ENCODE results near the gene CRABP2. TPM values are rescaled to one million over a fixed set of nuclear protein-coding genes. Genes with fewer than 3 reads are reported as not detected.

CRABP2 gene
- total RNA-seq, 1 experiment from 2014 or later = 0.29 TPM

GRCh38 chr1:156655151-156655903 lies 50.1 kb downstream of the CRABP2 start:
- DNase-seq (ENCODE audit: low read depth, low spot score) = no peak
- in situ Hi-C loops (cut with HindIII; ENCODE audit: low pct_unique_long_range_greater_than_20kb, low sequenced_read_pairs) = no loop called here

GRCh38 chr1:156654700-156655099 lies 50.7 kb downstream of the CRABP2 start:
- no peak for DNase-seq (ENCODE audit: low read depth, low spot score)
- in situ Hi-C loops (cut with HindIII; ENCODE audit: low pct_unique_long_range_greater_than_20kb, low sequenced_read_pairs) = no loop called here

- in situ Hi-C loops (cut with HindIII; ENCODE audit: low pct_unique_long_range_greater_than_20kb, low sequenced_read_pairs) = no loop called here
- no peak for DNase-seq (ENCODE audit: low read depth, low spot score)
These were observed 52.4 kb downstream of the CRABP2 start for GRCh38 chr1:156652992-156653355.

GRCh38 chr1:156652131-156652991 lies 53.0 kb downstream of the CRABP2 start:
- in situ Hi-C loops (cut with HindIII; ENCODE audit: low pct_unique_long_range_greater_than_20kb, low sequenced_read_pairs) = no loop called here
- DNase-seq (ENCODE audit: low read depth, low spot score) = no peak

Other genes starting within 250 kb of the CRABP2 start
- gene MEF2D, start 204.8 kb downstream of the CRABP2 start, total RNA-seq (2014; rRNA removed; shearing (Covaris generic)) = 19.6 and 19.9 TPM in 2 replicates
- gene IQGAP3, start 133.0 kb downstream of the CRABP2 start, total RNA-seq (2014; rRNA removed; shearing (Covaris generic)) = 10.1 and 10.3 TPM in 2 replicates
- gene TTC24, start 125.9 kb downstream of the CRABP2 start, total RNA-seq (2014; rRNA removed; shearing (Covaris generic)) = not detected in 2 replicates
- gene NAXE, start 113.8 kb downstream of the CRABP2 start, total RNA-seq (2014; rRNA removed; shearing (Covaris generic)) = 216 and 229 TPM in 2 replicates
- 26.4 and 27.3 TPM in 2 replicates for gene GPATCH4, start 104.1 kb downstream of the CRABP2 start, total RNA-seq (2014; rRNA removed; shearing (Covaris generic))
- gene HAPLN2, start 86.2 kb downstream of the CRABP2 start, total RNA-seq (2014; rRNA removed; shearing (Covaris generic)) = not detected in 2 replicates
- gene BCAN, start 63.5 kb downstream of the CRABP2 start, total RNA-seq (2014; rRNA removed; shearing (Covaris generic)) = 34.2 and 43.7 TPM in 2 replicates
- 81.0 and 97.4 TPM in 2 replicates for gene NES, start 28.2 kb downstream of the CRABP2 start, total RNA-seq (2014; rRNA removed; shearing (Covaris generic))
- 12.5 and 15.1 TPM in 2 replicates for gene METTL25B, start 22.9 kb upstream of the CRABP2 start, total RNA-seq (2014; rRNA removed; shearing (Covaris generic))
- 20.0 and 29.1 TPM in 2 replicates for gene ISG20L2, start 23.2 kb upstream of the CRABP2 start, total RNA-seq (2014; rRNA removed; shearing (Covaris generic))
- 152 and 180 TPM in 2 replicates for gene MRPL24, start 35.5 kb upstream of the CRABP2 start, total RNA-seq (2014; rRNA removed; shearing (Covaris generic))
- gene HDGF, start 46.1 kb upstream of the CRABP2 start, total RNA-seq (2014; rRNA removed; shearing (Covaris generic)) = 189 and 191 TPM in 2 replicates
- 30.6 and 34.0 TPM in 2 replicates for gene PRCC, start 62.0 kb upstream of the CRABP2 start, total RNA-seq (2014; rRNA removed; shearing (Covaris generic))
- gene SH2D2A, start 111.3 kb upstream of the CRABP2 start, total RNA-seq (2014; rRNA removed; shearing (Covaris generic)) = 0.32 TPM in 1 of 2 replicates, not detected in the other
- gene INSRR, start 153.5 kb upstream of the CRABP2 start, total RNA-seq (2014; rRNA removed; shearing (Covaris generic)) = not detected in 2 replicates
- gene NTRK1, start 155.3 kb upstream of the CRABP2 start, total RNA-seq (2014; rRNA removed; shearing (Covaris generic)) = 0.32 and 0.53 TPM in 2 replicates
- gene PEAR1, start 188.1 kb upstream of the CRABP2 start, total RNA-seq (2014; rRNA removed; shearing (Covaris generic)) = not detected in 2 replicates
- gene LRRC71, start 215.0 kb upstream of the CRABP2 start, total RNA-seq (2014; rRNA removed; shearing (Covaris generic)) = not detected in 2 replicates